HS-5 (cell line): ENCODE measurements around the gene CENPO.
A peak's percentile ranks its signal among the peaks of the same experiment; 100 is the strongest.
"Not testable (repeated sequence)": the region's sequence is repeated elsewhere in the genome, so short reads cannot be mapped to it uniquely, and the experiment has no call there.

Source experiments
- DNase-seq: peaks from one replicate; pipeline ENCODE4 v3.0.0-alpha.2; 2012; ENCODE audit warnings: low read depth

The CENPO gene

DNA sequence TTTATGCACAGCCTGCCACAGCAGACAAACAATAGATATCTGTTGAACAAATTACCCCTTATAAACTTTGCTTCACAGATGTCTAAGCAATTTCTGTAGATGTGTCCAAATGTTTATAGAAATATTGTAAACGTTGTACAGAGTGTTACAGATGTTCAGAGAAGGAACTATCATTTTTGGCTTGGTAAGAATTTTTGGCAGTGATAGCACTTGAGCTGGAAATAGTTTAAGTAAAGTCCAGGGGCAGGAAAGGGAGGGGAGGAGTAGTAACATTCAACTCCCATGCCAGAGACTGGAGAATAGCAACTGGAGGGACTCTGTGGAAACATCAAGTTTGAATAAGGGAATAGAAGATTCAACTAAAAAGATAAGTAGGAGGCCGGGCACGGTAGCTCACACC lies 4.4 kb upstream of the CENPO start:
- DNase-seq: no peak

- no peak for DNase-seq
Measured at GRCh38 chr2:24791452-24791851, 1.8 kb upstream of the CENPO start.

DNA sequence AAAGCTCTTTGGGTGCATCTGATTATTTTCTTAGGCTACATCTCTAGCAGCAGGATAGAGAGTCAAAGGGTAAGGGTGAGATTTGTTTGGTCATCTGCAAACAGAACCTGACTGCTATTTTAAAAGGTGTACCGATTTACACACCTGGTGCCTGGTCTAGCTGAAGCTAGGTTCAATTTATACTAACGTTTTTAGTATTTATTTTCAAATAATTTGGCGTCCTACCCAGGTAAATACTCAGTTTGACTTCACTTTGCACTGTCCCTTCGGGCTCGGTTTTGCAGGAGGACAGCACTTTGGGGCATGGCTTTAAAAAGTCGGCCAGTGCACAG lies 717 bp upstream of the CENPO start:
- DNase-seq: no peak

DNA sequence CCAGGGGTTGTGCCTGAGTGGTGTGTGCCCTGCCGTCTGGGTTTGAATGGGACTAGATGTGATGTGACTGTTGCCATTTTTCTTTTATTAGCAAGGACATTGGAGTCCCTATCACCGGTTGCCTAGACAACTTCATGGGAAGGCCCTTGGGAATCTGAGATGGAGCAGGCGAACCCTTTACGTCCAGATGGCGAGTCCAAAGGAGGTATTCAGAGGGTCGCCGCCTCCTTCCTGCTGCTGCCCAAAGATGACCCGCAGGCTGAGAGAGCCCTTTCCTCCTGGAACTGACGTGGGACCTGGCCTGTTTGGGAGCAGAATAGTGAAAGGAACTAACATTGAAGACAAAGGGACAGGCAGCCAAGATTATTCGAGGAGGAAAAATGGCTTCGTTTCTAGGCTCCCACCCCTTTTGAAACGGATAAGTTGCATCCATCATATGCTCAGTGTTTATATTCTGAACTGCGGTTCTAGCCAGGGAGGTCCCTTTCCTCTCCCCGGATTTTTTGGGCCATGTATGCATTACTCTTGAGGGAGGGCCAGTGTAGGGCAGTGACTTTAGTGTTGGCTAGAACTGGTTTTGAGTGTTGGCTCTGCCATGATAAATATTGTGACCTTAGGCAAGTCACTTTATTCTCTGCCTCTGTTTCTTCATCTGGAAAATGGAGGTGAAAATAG lies 673 bp downstream of the CENPO start:
- DNase-seq: no peak

- DNase-seq: no peak
Measured at GRCh38 chr2:24797644-24798043, 4.4 kb downstream of the CENPO start.

- DNase-seq: not testable (repeated sequence)
Measured at GRCh38 chr2:24800487-24800886, 7.3 kb downstream of the CENPO start.

DNA sequence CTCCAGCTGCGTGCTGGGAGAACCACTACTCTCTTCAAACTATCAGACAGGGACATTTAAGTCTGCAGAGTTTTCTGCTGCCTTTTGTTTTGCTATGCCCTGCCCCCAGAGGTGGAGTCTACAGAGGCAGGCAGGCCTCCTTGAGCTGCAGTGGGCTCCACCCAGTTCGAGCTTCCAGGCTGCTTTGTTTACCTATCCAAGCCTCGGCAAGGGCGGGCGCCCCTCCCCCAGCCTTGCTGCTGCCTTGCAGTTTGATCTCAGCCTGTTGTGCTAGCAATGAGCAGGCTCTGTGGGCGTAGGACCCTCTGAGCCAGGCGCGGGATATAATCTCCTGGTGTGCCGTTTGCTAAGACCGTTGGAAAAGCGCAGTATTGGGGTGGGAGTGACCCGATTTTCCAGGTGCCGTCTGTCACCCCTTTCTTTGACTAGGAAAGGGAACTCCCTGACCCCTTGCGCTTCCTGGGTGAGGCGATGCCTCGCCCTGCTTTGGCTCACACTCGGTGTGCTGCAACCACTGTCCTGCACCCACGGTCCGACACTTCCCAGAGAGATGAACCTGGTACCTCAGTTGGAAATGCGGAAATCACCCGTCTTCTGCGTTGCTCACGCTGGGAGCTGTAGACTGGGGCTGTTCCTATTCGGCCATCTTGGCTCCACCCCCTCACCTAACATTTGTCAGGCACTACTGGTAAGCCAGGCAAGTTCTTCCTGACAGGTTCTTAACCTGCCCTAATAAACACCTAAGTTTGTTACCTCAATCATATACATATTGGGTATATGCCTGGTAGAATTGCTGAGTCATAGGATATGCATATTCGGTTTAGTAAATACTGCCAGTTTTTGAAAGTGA lies 12.8 kb downstream of the CENPO start:
- not testable (repeated sequence) for DNase-seq

GRCh38 chr2:24806661-24807036 lies 13.4 kb downstream of the CENPO start:
- DNase-seq: no peak

DNA sequence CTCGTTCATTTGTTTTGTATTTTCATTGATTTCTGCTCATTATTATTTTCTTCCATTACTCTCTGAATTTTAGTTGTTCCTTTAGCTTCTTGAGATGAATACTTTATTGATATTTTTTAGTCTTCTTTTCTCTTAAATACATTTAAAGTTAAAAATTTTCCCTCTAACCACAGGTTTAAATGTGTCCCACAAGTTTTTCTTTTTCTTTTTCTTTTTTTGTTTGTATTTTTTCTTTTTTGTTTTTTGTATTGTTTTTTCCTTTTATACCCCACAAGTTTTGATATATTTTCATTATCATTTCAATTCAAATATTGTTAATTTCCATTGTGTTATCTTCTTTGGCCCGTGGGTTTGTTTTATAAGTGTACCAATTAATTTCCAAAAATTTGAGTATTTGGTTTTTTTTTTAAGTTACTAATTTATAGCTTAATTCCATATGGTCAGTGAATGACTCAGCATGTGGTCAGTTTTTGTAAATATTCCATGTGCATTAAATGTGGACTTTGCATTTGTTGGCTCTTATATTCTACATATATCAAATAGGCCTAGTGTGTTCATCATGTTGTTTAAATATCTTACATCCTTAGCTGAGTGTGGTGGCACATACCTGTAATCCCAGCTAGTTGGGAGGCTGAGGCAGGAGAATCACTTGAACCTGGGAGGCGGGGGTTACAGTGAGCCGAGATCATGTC lies 16.2 kb downstream of the CENPO start:
- DNase-seq: peak; percentile 55

- no peak for DNase-seq
Measured at GRCh38 chr2:24813691-24814137, 20.5 kb downstream of the CENPO start.

DNA sequence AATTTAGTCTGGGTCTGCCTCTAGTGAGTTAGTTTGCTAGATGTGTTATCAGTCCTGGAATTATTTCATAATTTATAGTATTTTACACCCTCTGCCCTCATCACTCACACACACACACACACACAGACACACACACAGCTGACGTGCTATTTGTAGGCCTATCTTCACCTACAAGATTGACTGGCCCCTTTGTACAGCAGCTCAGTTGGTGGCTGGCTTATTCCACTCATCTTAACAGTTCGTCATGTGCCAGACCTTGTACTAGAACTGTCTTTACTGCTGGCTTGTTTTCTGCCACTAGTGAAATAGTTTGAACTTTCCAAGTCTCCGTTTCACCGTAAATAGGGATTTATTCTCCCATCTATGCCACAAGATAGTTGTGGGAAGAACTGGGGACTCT lies 21.3 kb downstream of the CENPO start:
- no peak for DNase-seq

- DNase-seq: no peak
Measured at GRCh38 chr2:24815171-24815570, 21.9 kb downstream of the CENPO start.

DNA sequence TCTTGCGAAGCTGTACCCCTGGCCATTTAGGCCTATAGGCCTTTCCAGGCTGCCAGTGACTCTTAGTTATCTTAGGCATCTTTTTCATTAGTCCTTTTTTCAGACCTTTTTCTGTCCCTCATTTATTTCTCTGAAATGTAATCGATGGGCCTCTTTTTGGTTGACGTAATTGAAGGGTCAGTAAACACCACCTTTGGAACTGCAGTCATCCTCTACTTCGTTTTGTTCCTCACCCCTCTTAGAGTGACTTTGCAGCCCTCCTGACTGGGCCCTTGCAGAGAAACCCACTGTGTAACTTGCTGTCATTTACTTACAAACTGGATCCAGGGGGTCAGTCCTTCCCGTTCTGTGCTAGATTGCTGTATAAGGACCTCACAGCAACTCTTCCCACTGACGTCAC lies 23.2 kb downstream of the CENPO start:
- no peak for DNase-seq

GRCh38 chr2:24816884-24817283 lies 23.7 kb downstream of the CENPO start:
- DNase-seq: no peak

DNA sequence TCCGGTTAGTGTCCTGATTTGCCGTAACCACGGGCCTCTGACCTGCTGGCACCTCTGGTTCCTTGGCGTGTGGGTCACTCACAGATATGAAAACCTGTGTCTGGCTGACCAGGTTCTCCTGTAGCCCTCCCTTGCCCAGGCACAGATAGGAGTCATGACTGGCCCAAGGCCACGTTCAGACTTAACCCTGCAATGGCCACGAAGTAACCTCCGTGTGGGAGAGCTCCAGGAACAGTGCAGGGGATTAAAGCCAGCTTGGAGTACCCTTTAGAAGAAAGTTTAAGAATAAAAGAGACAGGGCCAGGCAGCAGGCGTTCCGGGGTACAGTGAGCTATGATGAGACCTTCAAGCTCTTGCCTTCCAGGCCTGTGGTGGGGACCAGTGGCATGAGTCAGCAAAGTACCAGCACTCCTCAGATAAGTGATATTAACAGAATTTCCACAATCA lies 25.5 kb downstream of the CENPO start:
- no peak for DNase-seq

DNA sequence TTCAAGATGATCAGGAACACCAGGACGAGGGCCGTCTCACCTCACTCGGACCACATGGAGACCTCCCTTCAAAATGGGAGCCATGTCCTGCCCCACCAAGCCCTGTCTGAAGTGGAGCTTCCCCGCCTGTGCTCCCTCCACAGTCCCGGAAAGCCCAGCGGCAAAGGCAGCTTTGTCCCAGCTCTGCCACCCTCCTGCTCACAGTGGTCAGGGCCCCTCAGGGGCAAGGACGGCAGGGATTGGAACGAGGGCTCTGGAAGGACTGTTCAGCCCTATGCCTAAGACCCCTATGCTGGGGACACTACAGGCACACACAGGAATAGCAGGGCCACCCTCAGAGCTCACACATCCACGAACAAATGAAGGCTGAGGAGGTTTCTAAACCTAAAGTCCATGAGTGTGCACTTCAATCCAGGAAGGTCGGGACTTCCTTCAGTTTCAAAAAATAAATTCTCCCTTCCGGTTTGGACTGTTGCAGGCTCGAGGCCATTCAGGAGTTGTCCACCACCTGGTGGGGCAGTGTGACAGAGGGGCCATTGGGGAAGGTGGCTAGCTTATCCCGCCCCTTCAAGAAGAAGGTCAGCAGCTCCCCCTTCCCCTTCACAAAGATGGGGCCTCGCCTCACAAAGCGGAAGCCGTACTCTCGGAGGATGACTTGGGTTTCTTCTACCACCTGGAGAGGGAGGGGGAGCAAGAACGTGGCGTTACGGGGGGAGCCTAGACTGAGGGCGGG lies 26.4 kb downstream of the CENPO start:
- DNase-seq: no peak

GRCh38 chr2:24820175-24820513 lies 26.9 kb downstream of the CENPO start:
- DNase-seq: no peak

DNA sequence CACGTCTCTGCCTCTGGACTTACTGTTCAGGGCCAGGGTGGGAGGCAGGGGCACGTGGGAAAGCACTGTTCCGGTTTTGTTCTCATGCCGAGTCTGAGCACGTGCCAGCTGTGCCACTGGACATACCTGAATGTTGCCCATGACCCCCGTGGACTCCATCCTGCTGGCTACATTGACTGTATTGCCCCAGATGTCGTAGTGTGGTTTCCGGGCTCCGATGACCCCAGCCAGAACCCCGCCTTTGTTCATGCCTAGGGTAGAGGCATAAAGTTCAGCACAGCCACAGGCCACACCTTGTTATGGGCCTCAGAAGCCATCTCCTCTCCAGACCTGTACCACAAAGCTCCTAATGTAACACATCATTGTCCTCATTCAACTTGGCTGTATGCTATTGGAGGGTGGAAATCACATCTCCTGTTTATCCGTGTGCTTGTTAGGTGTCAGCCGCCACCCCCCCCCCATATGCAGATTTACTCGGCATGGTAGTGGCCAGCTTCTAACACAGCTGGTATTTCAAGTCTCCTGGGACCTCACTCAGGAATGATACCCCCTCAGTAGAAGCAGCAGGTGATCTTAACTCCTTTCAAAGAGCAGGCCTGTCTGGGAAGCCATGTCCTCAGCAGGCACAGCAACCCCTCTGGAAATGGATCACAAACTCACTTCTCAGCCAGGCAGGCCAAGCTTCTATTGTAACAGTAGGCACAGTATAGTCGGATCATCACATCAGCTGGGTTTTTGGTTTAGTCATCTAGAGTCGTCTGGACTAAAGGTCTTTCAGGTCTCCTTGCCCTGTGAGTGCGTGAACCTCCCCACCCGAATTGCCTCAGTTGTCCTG lies 27.6 kb downstream of the CENPO start:
- DNase-seq: no peak

DNA sequence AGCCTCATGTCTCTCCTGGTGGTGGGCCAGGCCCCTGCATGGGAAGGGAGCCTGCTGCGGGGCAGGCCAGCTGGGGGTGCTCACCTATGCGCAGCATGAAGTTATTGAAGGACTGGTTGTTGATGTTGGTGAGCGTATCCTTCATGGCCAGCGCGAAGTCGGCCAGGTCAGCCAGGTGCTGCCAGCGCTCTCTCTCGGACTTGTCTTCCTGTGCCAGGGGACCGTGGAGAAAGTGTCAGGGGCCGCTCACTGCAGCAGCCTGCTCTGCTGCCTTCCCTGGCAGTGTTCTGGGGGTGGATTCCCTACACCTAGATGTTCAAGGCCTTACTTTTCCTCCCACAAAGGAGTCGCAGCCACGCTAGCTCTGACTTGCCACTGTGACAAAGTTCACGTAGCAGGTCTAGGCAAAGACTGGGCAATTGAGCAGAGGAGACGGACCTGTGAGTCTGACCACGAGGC lies 28.2 kb downstream of the CENPO start:
- DNase-seq: no peak

- no peak for DNase-seq
Measured at GRCh38 chr2:24822049-24822706, 29.0 kb downstream of the CENPO start.

DNA sequence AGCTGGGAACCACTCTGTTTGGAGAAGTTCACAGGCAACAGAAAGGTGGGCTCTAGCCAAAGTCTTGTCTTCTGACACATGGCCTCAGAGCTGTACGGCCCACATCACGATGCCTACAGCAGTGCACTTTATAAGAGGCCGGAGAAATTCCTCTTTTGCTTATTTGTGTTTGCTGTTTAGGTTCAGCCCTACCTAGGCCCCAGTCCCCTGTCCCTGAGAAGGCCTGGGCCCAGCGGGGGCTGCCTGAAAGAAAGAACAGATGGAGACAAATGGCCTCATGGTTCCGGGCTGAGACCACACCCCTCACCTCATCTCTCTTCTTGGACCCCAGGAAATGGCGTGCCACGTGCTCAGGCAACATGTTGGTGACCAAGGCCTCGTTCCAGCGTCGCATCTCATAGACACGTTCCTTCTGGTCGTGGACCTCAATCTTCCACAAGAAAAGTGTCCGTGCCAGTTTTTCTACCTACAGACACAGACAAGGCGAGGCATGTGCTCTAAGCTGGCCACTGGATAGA lies 30.9 kb downstream of the CENPO start:
- no peak for DNase-seq
